Neural cell (in vitro differentiated cells): ENCODE measurements around the gene SPRR2E. TPM values are rescaled to one million over a fixed set of nuclear protein-coding genes. Genes with fewer than 3 reads are reported as not detected.

Experiments used
- H2AFZ ChIP-seq: fragments of 200-600, 300-800 bp; sonication (generic), shearing (Covaris generic); 2 replicates; pipeline ENCODE4 v1.6.0; 2014; ENCODE audit warnings: low read depth, mild to moderate bottlenecking, antibody characterized with exemption, low read length, moderate library complexity
- H3F3A ChIP-seq: fragments of 200-600 bp; shearing (Covaris generic); 2 replicates; pipeline ENCODE4 v1.6.1; 2016; ENCODE audit warnings: mild to moderate bottlenecking, moderate library complexity, mixed read lengths, antibody characterized with exemption, low read length; ENCODE audit not compliant: insufficient read depth, poor library complexity, severe bottlenecking
- H3K27ac ChIP-seq: fragments of 200-600, 300-800 bp; sonication (generic), shearing (Covaris generic); 2 replicates; pipeline ENCODE4 v1.5.1; 2014; ENCODE audit warnings: mild to moderate bottlenecking, low read length, moderate library complexity
- H3K27me3 ChIP-seq: fragments of 300-800, 200-600 bp; sonication (generic), shearing (Covaris generic); 2 replicates; pipeline ENCODE4 v1.6.0; 2014; ENCODE audit warnings: mild to moderate bottlenecking, low read depth, low read length, moderate library complexity; ENCODE audit not compliant: insufficient read depth
- H3K36me3 ChIP-seq: fragments of 300-800, 200-600 bp; sonication (generic), shearing (Covaris generic); 2 replicates; pipeline ENCODE4 v1.5.1; 2014; ENCODE audit warnings: mild to moderate bottlenecking, antibody characterized with exemption, low read length, moderate library complexity; ENCODE audit not compliant: insufficient read depth
- H3K4me2 ChIP-seq: fragments of 300-800, 200-600 bp; sonication (generic), shearing (Covaris generic); 2 replicates; pipeline ENCODE4 v1.6.0; 2014; ENCODE audit warnings: mild to moderate bottlenecking, low read length
- H3K4me3 ChIP-seq: fragments of 300-800, 200-600 bp; sonication (generic), shearing (Covaris generic); 2 replicates; pipeline ENCODE4 v1.5.1; 2014; ENCODE audit warnings: mild to moderate bottlenecking, low read length, moderate library complexity
- H3K79me2 ChIP-seq: fragments of 200-600 bp; shearing (Covaris generic); replicated peaks from 2 replicates; pipeline ENCODE4 v1.6.0; 2014; ENCODE audit warnings: mild to moderate bottlenecking, low read length, moderate library complexity; ENCODE audit not compliant: insufficient read depth
- H3K9ac ChIP-seq: fragments of 300-800, 200-600 bp; sonication (generic), shearing (Covaris generic); 2 replicates; pipeline ENCODE4 v1.6.1; 2016; ENCODE audit warnings: mild to moderate bottlenecking, low read length, mixed read lengths
- H3K9me2 ChIP-seq: fragments of 200-600 bp; shearing (Covaris generic); 2 replicates; pipeline ENCODE4 v1.6.1; 2016; ENCODE audit warnings: mild to moderate bottlenecking, low read length, mixed read lengths; ENCODE audit not compliant: insufficient read depth
- H3K9me3 ChIP-seq: fragments of 200-600, 300-800 bp; sonication (generic), shearing (Covaris generic); 2 replicates; pipeline ENCODE4 v1.6.1; 2016; ENCODE audit warnings: mild to moderate bottlenecking, mixed run types, low read length, moderate library complexity, mixed read lengths
- H4K20me1 ChIP-seq: fragments of 200-600 bp; shearing (Covaris generic); 2 replicates; pipeline ENCODE4 v1.6.1; 2016; ENCODE audit warnings: mild to moderate bottlenecking, mixed run types; ENCODE audit not compliant: insufficient read depth
- CTCF ChIP-seq: fragments of 450-650 bp; IDR thresholded peaks from 2 replicates; pipeline ENCODE4 v1.5.1; 2014; ENCODE audit warnings: antibody characterized with exemption, mild to moderate bottlenecking, moderate library complexity; ENCODE audit not compliant: poor library complexity, severe bottlenecking
- EP300 ChIP-seq: fragments of 450-650 bp; conservative IDR thresholded peaks from 2 replicates; pipeline ENCODE4 v1.6.1; 2014; ENCODE audit warnings: antibody characterized with exemption, mild to moderate bottlenecking, moderate library complexity; ENCODE audit not compliant: poor library complexity, severe bottlenecking
- EZH2 ChIP-seq: fragments of 200-600, 300-800 bp; shearing (Covaris generic), sonication (generic); IDR thresholded peaks from 2 replicates; pipeline ENCODE4 v1.6.1; 2014; ENCODE audit warnings: antibody characterized with exemption, low read length, borderline replicate concordance, mild to moderate bottlenecking; ENCODE audit not compliant: insufficient read depth, poor library complexity, severe bottlenecking
- MXI1 ChIP-seq: fragments of 450-650 bp; conservative IDR thresholded peaks from 2 replicates; pipeline ENCODE4 v1.6.1; 2014; ENCODE audit warnings: antibody characterized with exemption, mild to moderate bottlenecking; ENCODE audit not compliant: poor library complexity, severe bottlenecking
- POLR2AphosphoS5 ChIP-seq: IDR thresholded peaks from 2 replicates; pipeline ENCODE4 v1.6.1; 2012
- RAD21 ChIP-seq: fragments of 450-650 bp; conservative IDR thresholded peaks from 2 replicates; pipeline ENCODE4 v1.6.1; 2014; ENCODE audit warnings: antibody characterized with exemption, mild to moderate bottlenecking, moderate library complexity
- REST ChIP-seq: IDR thresholded peaks from 2 replicates; pipeline ENCODE4 v1.6.1; 2012; ENCODE audit warnings: borderline replicate concordance
- SMC3 ChIP-seq: fragments of 450-650 bp; conservative IDR thresholded peaks from 2 replicates; pipeline ENCODE4 v1.6.1; 2014; ENCODE audit warnings: antibody characterized with exemption, mild to moderate bottlenecking, moderate library complexity; ENCODE audit not compliant: poor library complexity
- TAF1 ChIP-seq: IDR thresholded peaks from 2 replicates; pipeline ENCODE4 v1.6.1; 2012; ENCODE audit warnings: low read depth
- polyA minus RNA-seq: library from RNA; depleted of rRNA, polyadenylated mRNA; stranded (reverse); fragments of >200 nt; gene quantifications from 2 replicates; pipeline ENCODE4 v1.2.3, GENCODE V29; 2014
- polyA plus RNA-seq: library from polyadenylated mRNA; depleted of rRNA; stranded (reverse); fragments of >200 nt; gene quantifications from 2 replicates; pipeline ENCODE4 v1.2.3, GENCODE V29; 2014

The SPRR2E gene
- polyA plus RNA-seq (not detected in 2 replicates), polyA minus RNA-seq (not detected in 2 replicates)

- Histone ChIP-seq H3K9ac (no peak within 1 kb of the TSS), H3K27me3 (no peaks in the 10 kb centered on the region), H3K9me2 (no peaks in the 10 kb centered on the region), H2AFZ (no peak within 1 kb of the TSS), H3K4me2 (no peak within 1 kb of the TSS), H3K9me3 (no peaks in the 10 kb centered on the region), H3K27ac (no peak within 1 kb of the TSS), H3K79me2 (no peaks in the 10 kb centered on the region), H3K4me3 (no peak within 1 kb of the TSS), H3K36me3 (no peaks in the 10 kb centered on the region), H3F3A (no peaks in the 10 kb centered on the region), H4K20me1 (no peaks in the 10 kb centered on the region)
- no peak for TF ChIP-seq POLR2AphosphoS5
- no peak for TF ChIP-seq EP300
- TF ChIP-seq MXI1 = no peak
- TF ChIP-seq SMC3 = no peak
- TF ChIP-seq CTCF = no peak
- TF ChIP-seq TAF1 = no peak
- TF ChIP-seq REST = no peak
- TF ChIP-seq RAD21 = no peak
- TF ChIP-seq EZH2 = no peak
Measured at GRCh38 chr1:153094426-153094825, at the start of gene SPRR2E. SPRR2E (minus strand) TSS chr1:153094526; CDS start chr1:153093751, 775 bp downstream.

GRCh38 chr1:153141377-153141776, 47.1 kb upstream of the SPRR2E start:
- Histone ChIP-seq H3K4me2 (no peak overlapping the region), H3K9me2 (no peaks in the 10 kb centered on the region), H2AFZ (no peak overlapping the region), H3K9ac (no peak overlapping the region), H3K79me2 (no peaks in the 10 kb centered on the region), H3F3A (no peaks in the 10 kb centered on the region), H3K4me3 (no peak overlapping the region), H3K27me3 (no peaks in the 10 kb centered on the region), H3K36me3 (no peaks in the 10 kb centered on the region), H3K27ac (no peak overlapping the region), H4K20me1 (no peaks in the 10 kb centered on the region), H3K9me3 (no peaks in the 10 kb centered on the region)
- no peak for TF ChIP-seq SMC3
- no peak for TF ChIP-seq CTCF
- TF ChIP-seq EZH2 = no peak
- no peak for TF ChIP-seq TAF1
- no peak for TF ChIP-seq REST
